A549 (cell line): ENCODE data around the gene KIF13A.

Experiments used
- BCL3 ChIP-seq: fragments of >200 bp; sonication (Bioruptor Twin); formaldehyde crosslinking; IDR thresholded peaks from 3 replicates; pipeline ENCODE4 v1.6.1; 2016
- CBX2 ChIP-seq: fragments of 200-600 bp; sonication (generic); IDR thresholded peaks from 2 replicates; pipeline ENCODE4 v1.6.1; 2016; ENCODE audit warnings: low read depth, mild to moderate bottlenecking, borderline replicate concordance
- CEBPB ChIP-seq, 2 experiments: fragments of >200 bp in 1 of 2; sonication (Bioruptor Twin) in 1 of 2; formaldehyde crosslinking in 1 of 2; IDR thresholded peaks; 2 replicates each; pipeline ENCODE4 v1.6.1; 2012 to 2016
- JUN ChIP-seq, 2 experiments: fragments of >200 bp; sonication (Bioruptor Twin); formaldehyde crosslinking; IDR thresholded peaks; 2 replicates in 1 of 2; 3 replicates in 1 of 2; pipeline ENCODE4 v1.6.1; 2016 to 2017
- MAX ChIP-seq: IDR thresholded peaks from 2 replicates; pipeline ENCODE4 v1.6.1; 2012
- MYC ChIP-seq: IDR thresholded peaks from 2 replicates; pipeline ENCODE4 v1.6.1; 2012; ENCODE audit warnings: mild to moderate bottlenecking, inconsistent platforms, low read length, improper control_type of control experiment, borderline replicate concordance
- POLR2A ChIP-seq: IDR thresholded peaks from 2 replicates; pipeline ENCODE4 v1.6.1; 2012; ENCODE audit warnings: mild to moderate bottlenecking, low read length
- RAD21 ChIP-seq, 2 experiments: fragments of >200 bp in 1 of 2; sonication (Bioruptor Twin) in 1 of 2; formaldehyde crosslinking in 1 of 2; IDR thresholded peaks in 1 of 2; conservative IDR thresholded peaks in 1 of 2; 2 replicates in 1 of 2; 3 replicates in 1 of 2; pipeline ENCODE4 v1.6.1; 2012 to 2018; ENCODE audit warnings: inconsistent platforms in 1 of 2
- SREBF2 ChIP-seq: fragments of 450-650 bp; IDR thresholded peaks from 2 replicates; pipeline ENCODE4 v1.6.1; 2014; ENCODE audit warnings: mild to moderate bottlenecking, moderate library complexity
- TF ChIP-seq, protein P1 (sequence below): fragments of >200 bp; sonication (Bioruptor Twin); formaldehyde crosslinking; IDR thresholded peaks from 3 replicates; pipeline ENCODE4 v1.5.1; 2016

DNA sequence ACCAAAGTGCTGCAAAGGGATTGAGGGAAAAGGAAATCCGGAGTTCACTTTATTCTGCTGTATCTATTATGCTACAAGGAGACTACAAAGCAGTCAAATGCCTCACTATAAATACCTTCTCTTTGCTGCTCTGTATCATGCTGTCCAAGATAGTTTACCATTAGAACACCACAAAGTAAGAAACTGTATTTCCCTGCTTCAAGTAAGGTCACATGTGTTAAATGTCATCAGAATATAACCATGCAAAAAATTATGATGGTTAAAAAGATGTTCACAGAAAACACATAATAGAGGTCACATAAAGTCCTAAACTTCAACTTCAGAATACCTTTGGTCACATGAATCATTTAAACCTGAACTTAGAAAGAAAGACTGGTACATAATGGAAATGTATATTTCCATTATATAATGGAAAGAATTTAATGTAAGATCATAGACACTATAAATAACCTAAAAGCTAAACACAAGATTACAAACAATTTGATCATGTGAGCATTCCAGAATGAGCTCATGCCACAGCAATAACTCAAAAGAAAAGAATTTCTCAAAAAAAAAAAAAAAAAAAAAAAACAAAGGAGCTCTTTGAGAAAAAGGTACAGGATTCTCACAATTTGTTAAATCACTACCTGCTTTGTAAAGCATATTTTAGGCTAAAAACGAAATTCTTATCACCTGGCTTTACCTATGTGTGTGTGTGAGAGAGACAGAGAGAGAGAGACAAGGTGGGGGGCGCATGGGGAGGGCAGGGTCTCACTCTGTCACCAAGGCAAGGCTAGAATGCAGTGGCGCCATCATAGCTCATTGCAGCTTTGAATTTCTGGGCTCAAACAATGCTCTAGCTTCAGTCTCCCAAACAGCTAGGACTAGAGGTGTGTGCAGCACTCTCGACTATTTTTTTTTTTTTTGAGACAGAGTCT lies 58.7 kb downstream of the KIF13A start:
- TF ChIP-seq MAX (no peak), CEBPB (IDR thresholded peaks at IDR 0.05) (no peak), CBX2 (no peak), POLR2A (no peak), BCL3 (no peak), RAD21 (conservative IDR thresholded peaks at IDR 0.05 in 1 of 2, IDR thresholded peaks at IDR 0.05 in 1 of 2) (no peak), SREBF2 (no peak), JUN (IDR thresholded peaks at IDR 0.05) (no peak), MYC (no peak)
- TF ChIP-seq, protein P1, sequence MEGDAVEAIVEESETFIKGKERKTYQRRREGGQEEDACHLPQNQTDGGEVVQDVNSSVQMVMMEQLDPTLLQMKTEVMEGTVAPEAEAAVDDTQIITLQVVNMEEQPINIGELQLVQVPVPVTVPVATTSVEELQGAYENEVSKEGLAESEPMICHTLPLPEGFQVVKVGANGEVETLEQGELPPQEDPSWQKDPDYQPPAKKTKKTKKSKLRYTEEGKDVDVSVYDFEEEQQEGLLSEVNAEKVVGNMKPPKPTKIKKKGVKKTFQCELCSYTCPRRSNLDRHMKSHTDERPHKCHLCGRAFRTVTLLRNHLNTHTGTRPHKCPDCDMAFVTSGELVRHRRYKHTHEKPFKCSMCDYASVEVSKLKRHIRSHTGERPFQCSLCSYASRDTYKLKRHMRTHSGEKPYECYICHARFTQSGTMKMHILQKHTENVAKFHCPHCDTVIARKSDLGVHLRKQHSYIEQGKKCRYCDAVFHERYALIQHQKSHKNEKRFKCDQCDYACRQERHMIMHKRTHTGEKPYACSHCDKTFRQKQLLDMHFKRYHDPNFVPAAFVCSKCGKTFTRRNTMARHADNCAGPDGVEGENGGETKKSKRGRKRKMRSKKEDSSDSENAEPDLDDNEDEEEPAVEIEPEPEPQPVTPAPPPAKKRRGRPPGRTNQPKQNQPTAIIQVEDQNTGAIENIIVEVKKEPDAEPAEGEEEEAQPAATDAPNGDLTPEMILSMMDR, result no peak
